D721Med (cell line): ENCODE results near the gene AVPR2.

Experiments
- DNase-seq: peaks from one replicate; pipeline ENCODE4 v3.0.0; 2011; ENCODE audit warnings: low spot score; ENCODE audit not compliant: insufficient read length
- FAIRE-seq: peaks from 2 replicates; lab custom pipeline; 2011; peaks lifted over from hg19 to GRCh38; lab: Jason Lieb, UNC
- CTCF ChIP-seq: IDR thresholded peaks from 2 replicates; pipeline ENCODE4 v1.5.1; 2012; ENCODE audit warnings: mild to moderate bottlenecking, control low read depth; ENCODE audit not compliant: insufficient read depth; ENCODE audit errors: missing control alignments

Gene AVPR2

GRCh38 chrX:153947009-153947769 lies 42.7 kb downstream of the AVPR2 start:
- DNase-seq (peak; percentile 58), FAIRE-seq (no peak)
- TF ChIP-seq CTCF: peak; percentile 62

GRCh38 chrX:153948002-153948466 lies 43.6 kb downstream of the AVPR2 start:
- FAIRE-seq (no peak), DNase-seq (no peak)
- TF ChIP-seq CTCF: no peak

GRCh38 chrX:153948847-153949805 lies 44.7 kb downstream of the AVPR2 start:
- TF ChIP-seq CTCF: no peak
- no peak for DNase-seq
- FAIRE-seq: no peak

GRCh38 chrX:153950127-153950526 lies 45.7 kb downstream of the AVPR2 start:
- DNase-seq (no peak), FAIRE-seq (no peak)
- TF ChIP-seq CTCF: no peak

GRCh38 chrX:153951683-153952372 lies 47.4 kb downstream of the AVPR2 start:
- TF ChIP-seq CTCF: no peak
- DNase-seq (no peak), FAIRE-seq (no peak)

GRCh38 chrX:153952373-153953026 lies 48.0 kb downstream of the AVPR2 start:
- DNase-seq: no peak
- no peak for TF ChIP-seq CTCF
- FAIRE-seq: no peak
